ENCODE measurements around the gene ERMAP.

DNA sequence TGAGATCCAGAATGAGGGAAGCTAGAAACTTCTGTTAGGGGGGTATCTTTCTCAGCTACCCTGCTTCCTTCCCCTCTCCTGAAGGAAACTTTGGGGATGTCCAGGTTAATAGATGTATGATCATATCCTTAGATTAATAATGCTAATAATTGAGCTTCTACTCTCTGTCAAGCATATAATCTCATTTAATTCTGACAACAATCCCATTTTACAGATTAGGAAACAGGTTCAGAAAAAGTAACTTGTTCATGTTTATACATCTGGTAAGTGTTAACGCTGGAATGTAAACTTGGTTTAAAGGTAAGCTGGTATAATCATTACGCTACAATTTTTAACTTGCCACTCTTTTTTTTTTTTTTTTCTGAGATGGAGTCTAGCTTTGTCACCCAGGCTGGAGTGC lies 33.8 kb upstream of the ERMAP start:
- TF ChIP-seq ZNF274 (IDR thresholded peaks at IDR 0.05; ENCODE audit: low read depth, low read length) (no peak), SUZ12 (IDR thresholded peaks at IDR 0.05; ENCODE audit: extremely low read depth, insufficient read depth, insufficient read length) (no peak)

Measured in NT2/D1 (cell line).